ENCODE data around the gene PREX1. TPM values are rescaled to one million over a fixed set of nuclear protein-coding genes. Genes with fewer than 3 reads are reported as not detected.
"Not testable (repeated sequence)": the region's sequence is repeated elsewhere in the genome, so short reads cannot be mapped to it uniquely, and the experiment has no call there.

Gene PREX1
- polyA plus RNA-seq, 12 donors, result 14.1 to 28.3 (median 19.9) TPM; not detected in 1

DNA sequence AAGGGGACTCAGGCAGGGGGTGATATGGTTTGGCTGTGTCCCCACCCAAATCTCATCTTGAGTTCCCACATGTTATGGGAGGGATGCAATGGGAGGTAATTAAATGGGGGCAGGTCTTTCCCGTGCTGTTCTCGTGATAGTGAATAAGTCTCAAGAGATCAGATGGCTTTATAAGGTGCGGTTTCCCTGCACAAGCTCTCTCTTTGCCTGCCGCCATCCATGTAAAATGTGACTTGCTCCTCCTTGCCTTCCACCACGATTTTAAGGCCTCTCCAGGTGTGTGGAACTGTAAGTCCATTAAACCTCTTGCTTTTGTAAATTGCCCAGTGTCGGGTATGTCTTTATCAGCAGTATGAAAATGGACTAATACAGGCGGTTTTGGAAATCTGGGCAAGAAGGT is 52.3 kb downstream of the PREX1 start:
- not testable (repeated sequence) for DNase-seq

- no peak for DNase-seq
Observed at GRCh38 chr20:48774696-48775095, 53.1 kb downstream of the PREX1 start.

DNA sequence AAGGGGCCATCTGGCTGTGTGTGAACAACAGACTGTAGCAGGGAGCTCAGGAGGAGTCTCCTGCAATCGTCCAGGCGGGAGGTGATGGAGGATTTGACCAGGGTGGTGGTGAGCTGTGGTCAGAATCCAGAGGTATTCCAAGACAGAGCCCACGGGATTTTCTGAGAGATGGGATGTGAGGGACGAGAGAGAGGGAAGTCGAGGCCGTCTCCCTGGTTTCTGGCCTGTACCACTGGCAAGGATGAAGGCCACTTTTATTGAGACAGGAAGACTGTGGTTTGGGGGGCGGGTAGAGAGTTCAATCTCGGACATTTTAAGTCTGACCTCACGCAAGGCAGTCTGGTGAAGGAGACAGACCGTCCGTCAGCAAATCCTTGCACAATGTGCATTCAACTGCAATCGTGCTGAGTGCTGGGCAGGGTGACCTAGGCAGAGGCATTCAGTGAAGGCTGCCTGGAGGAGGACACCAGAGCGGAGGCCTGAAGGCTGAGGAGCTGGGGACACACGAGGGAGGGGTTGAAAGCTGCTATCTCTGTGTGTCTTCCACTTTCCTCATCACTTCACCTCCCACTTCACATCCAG is 53.9 kb downstream of the PREX1 start:
- no peak for DNase-seq

GRCh38 chr20:48772183-48772976 is 55.4 kb downstream of the PREX1 start:
- peak; percentile 26 for DNase-seq

DNA sequence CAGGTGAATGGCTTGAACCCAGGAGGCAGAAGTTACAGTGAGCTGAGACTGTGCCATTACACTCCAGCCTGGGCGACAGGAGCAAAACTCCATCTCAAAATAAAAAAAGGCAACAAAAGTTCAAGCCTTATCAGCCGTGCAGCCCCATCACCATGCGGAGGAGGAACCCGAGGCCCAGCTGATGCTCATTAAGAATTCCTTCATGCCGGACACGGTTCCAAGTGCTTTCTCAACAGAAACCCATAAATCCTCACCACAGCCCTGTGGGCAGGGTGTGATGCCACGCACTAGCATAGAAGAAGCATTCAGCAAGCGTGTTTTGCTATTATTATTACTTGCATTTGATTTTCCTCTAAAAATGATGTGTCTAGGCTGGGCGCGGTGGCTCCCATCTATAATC is 56.3 kb downstream of the PREX1 start:
- no peak for DNase-seq

DNA sequence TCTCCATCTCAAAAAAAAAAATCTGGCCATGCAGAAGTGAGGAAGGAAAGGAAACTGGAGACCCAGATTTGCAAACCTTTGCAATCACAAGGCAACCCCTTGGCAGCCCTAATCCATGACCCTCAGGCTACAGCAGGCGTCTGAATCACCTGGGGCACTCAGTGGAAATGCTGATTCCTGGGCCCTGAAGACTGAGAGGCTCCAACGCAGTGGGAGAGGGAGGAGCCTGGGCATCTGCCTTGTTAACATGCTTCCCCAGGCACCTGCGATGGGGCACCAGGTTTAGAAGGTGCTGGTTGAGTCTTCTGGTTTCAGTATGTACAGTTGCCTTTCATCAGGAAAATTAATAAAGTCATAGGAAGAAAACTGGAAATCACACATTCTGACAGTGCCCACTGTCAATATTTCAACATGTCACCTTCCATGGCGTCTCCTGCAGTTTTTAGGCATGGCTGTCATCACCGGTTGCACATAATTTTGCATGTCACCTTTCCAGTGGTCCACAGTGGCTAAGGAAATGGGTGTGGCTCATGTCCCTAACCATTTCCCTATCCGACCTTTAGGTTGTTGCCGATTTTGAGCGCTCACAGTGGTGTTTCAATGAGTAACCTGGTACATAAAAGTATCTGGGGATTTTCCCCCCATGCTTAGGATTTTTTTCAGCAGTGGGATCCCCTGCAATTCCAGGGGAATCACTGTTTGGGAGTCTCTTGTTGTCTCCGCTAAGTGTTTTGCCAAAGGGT is 56.9 kb downstream of the PREX1 start:
- no peak for DNase-seq

- no peak for DNase-seq
Observed at GRCh38 chr20:48769069-48769983, 58.5 kb downstream of the PREX1 start.

DNA sequence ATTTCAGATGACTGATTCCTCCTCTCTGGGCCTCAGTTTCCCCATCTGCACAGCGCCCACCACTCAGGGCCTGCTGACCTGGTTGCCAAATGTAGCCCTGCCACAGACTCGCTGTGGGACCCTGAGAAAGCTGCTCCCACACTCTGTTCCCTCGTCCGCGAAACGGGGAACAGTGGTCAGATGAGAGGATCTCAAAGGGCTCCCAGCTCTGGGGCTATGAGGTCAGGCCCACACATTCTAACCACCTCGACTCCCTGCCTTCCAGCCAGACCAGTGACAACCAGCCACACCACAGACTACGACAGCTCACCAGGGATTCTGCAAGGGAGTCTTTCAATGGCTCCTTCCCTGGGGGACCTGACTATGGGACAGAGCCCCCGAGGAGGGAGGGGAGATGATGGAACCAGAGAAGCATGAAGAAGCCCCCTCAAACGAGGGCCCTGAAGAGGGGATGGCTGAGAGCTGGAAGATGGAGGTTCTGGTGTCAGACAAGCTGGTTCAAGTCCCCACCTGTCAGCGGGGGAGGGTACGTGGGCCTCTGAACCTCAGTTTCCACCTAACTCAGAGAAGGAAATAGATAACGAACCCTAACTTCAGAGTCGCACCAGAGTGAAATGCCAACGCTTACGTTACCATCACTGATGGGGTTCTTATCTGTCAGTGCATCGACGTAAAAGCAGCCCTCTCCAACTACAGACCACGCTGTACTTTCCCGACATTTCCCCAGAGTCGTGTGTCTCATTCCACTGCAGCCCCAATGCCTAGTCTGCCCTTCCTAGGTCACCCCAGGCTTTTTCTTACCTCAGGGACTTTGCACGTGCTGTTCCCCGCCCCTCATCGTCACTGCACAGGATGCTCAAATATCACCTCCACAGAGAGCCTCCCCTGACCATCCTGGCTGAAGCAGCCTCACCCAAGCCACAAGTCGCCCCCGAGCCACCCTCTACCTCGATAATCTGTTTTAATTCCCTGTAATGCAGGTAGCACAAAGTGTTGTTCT is 60.5 kb downstream of the PREX1 start:
- no peak for DNase-seq

GRCh38 chr20:48766205-48766604 is 61.6 kb downstream of the PREX1 start:
- no peak for DNase-seq

DNA sequence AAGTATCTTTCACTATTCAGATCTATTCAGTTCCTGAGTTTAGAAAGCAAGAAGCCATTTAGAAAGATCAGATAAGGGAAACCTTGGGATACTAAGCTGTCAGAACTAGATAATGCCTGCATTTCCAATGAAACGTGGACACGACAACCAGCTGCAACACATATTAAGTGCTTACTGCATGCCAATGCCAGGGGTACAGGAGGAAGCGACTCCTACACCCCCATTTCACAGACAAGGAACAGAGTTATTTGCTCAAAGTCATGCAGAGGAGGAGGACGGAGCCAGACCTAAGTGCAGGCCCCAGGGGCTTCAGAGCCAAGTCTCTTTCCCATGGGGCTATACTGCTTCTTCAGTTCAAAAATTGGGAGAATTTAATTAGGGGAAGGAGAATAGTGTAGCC is 62.4 kb downstream of the PREX1 start:
- DNase-seq, result no peak

DNA sequence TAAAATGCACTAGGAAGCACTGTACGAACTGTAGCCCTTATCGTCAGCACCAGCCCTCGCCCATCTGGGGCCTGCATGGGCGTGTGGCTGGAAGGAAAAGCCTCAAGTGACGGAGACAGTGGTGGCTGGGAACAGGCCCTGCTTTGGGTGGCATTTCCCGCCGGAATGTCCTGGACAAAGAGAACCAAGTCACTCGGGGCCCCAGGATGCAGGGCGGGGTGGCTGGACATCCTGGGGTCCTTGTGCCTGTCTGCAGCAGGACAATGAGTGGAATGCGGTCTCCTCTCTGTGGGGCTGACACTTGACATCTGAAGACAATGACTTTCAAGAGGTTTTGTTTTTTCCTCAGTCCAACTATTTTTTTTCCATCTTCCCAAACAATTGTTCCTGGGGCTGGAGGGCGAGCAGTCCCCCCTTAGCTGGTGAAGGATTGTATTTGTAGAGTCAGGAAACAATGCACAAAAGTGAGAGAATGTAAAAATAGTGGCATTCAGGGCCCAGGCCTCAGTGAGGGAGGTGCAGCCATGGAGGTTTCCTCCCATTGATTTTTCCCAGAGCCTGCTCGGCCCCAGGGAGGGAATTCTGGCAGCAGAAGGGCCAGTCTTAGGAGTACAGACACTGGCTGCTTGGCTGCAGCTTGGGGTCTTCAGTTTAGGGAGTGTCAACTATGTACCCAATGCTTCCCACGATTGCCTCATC is 64.4 kb downstream of the PREX1 start:
- no peak for DNase-seq

- DNase-seq, result no peak
Observed at GRCh38 chr20:48761874-48762273, 65.9 kb downstream of the PREX1 start.

DNA sequence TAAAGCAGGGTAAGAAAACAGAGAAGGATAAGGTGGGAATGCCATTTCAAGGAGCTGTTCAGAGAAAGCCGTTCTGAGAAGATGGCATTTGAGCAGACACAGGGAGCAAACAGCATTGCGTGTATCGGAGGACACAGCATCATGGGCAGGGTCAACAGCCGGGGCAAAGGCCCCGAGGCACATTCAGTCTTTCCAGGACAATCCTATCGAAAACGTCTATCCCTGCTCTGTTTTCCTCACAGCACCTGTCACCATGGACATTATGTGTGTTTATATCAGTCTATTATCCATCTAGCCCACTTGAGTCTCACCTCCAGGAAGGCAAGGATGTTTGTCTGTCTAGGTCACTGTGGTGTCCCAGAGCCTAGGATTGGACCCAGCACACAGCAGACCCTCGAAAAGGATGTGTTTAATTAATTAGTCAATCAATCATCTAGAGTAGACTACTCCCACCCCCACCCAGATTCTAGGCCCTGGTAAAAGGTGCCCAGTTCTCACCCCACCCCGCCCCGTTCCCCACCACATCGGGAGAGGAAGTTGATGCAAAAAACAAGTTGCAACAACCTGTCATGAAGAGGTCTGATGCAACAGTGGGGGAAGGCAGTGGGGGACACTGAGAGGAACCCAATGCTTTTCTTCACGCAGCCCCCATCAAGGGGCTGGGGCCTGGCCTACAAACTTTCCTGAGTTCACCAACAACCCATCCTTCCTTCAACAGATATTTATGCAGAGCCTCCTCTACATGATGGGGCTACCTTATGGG is 66.6 kb downstream of the PREX1 start:
- DNase-seq, result no peak

DNA sequence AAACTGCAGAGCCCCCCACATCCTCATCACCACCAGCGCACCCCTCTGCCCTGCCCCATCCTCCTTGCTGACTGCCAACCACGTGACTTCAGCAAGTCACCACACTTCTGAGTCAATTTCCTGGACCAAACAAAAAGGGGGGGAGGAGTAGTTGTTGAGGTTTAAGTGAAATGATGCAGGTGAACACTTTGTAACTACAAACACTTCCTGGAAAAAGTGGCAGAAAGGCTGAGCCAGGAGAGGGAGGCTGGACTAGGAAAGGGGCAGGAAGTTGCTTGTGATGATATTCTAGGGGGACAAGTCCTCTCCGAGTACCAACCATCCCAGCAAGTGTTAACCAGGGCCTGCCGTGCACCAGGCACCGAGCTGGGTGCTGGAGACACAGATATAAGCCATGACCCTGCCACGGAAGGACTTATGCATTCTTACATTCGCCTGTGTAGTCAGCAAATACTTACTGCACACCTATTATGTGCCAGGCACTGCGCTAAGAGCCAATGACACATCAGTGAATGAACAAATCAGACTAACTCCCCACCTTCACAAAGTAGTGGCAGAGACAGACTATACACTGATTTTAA is 67.3 kb downstream of the PREX1 start:
- DNase-seq, result no peak

DNA sequence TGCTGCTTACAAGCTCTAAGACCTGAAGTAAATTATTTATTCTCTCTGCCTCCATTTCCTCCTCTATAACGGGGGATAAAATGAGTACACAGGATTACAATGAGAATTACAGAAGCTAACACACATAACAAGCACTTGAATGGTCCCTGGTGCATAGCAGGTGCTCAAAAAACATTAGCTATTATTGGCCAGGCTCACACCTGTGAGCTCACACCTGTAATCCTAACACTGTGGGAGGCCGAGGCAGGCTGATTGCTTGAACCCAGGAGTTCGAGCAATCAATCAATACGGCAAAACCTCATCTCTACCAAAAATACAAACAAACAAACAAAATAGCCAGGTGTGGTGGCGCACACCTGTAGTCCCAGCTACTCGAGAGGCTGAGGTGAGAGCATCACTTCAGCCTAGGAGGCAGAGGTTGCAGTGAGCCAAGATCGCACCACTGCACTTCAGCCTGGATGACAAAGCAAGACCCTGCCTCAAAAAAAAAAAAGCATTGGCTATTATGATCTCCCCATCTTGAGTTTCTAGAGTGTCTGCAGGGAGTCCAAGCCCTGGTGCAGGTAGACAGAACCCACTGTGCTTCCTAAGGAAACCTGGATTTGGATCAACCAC is 68.1 kb downstream of the PREX1 start:
- no peak for DNase-seq

DNA sequence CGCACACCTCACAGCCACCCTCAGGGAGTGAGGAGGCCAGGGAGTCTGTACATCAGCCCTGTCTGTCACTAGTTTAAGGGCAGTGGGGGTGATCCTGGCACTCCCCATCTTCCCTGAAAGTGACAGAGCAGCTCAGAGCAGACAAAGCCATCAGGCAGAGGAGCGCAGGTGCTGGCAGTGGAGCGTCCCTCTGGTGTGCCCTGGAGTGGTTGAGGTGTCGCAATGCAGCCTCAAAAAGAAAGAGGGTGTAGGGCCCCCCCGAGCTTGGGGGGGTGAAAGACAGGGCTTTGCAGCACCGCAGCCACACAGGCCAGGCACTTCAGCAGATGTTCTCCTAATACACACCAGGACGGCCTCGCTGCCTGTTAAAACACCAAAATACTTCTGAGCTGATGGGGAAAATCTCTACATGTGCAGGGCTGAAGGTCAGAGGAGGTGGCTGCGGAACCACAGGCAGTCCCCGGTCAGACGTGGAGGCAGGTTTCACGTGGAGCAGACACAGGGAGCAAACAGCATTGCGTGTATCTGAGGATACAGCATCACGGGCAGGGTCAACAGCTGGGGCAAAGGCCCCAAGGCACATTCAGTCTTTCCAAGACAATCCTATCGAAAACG is 69.5 kb downstream of the PREX1 start:
- DNase-seq, result no peak

DNA sequence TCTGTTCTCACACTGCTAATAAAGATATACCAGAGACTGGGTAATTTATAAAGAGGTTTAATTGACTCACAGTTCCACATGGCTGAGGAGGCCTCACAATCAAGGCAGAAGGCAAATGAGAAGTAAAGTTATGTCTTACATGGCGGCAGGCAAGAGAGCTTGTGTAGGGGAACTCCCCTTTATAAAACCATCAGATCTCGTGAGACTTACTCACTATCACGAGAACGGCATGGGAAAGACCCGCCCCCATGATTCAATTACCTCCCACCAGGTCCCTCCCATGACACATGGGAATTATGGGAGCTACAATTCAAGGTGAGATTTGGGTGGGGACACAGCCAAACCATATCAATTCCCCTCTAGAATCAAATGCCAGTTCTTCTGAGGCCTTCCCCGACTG is 71.0 kb downstream of the PREX1 start:
- not testable (repeated sequence) for DNase-seq

- DNase-seq, result no peak
Observed at GRCh38 chr20:48754292-48754691, 73.5 kb downstream of the PREX1 start.

Data from muscle of arm (tissue), 12 donors.